Caco-2 (cell line): ENCODE results near the gene FASLG. TPM values are rescaled to one million over a fixed set of nuclear protein-coding genes. Genes with fewer than 3 reads are reported as not detected.

ENCODE experiments used
- BruUV-seq: library from RNA; stranded (reverse); fragments of 400-500 nt; replicated peaks from 2 replicates; lab custom pipeline; 2021; lab: Mats Ljungman, UMichigan
- CTCF ChIA-PET: fragments of 300-600 bp; sonication (Branson Sonifier 250); formaldehyde crosslinking; loops from one replicate; lab custom pipeline; 2022; ENCODE audit warnings: antibody characterized with exemption; lab: Charles Lee
- POLR2A ChIA-PET: fragments of 300-600 bp; sonication (Branson Sonifier 250); formaldehyde crosslinking; loops from one replicate; lab custom pipeline; 2022; ENCODE audit warnings: antibody characterized with exemption; lab: Charles Lee
- DNase-seq, 2 experiments: peaks; one replicate each; pipeline versions ENCODE4 v3.0.0 to v3.0.0-alpha.2; 2020 to 2022
- H3K27me3 ChIP-seq: replicated peaks from 2 replicates; pipeline ENCODE4 v1.6.0; 2011; ENCODE audit warnings: low read length; ENCODE audit not compliant: control insufficient read depth, insufficient read depth
- H3K36me3 ChIP-seq: 2 replicates; pipeline ENCODE4 v1.5.1; 2011; ENCODE audit warnings: low read length; ENCODE audit not compliant: control insufficient read depth, insufficient read depth
- H3K4me1 ChIP-seq: fragments of 250-450 bp; sonication (Bioruptor Pico); 2 replicates; pipeline ENCODE4 v1.5.1; 2020; ENCODE audit warnings: mild to moderate bottlenecking
- H3K4me3 ChIP-seq: 2 replicates; pipeline ENCODE4 v1.5.1; 2011; ENCODE audit warnings: low read depth, mild to moderate bottlenecking, control low read depth, low read length
- H3K9me3 ChIP-seq: fragments of 250-450 bp; sonication (Bioruptor Pico); 2 replicates; pipeline ENCODE4 v1.5.1; 2020; ENCODE audit warnings: mild to moderate bottlenecking, moderate library complexity
- H3K27ac Mint-ChIP-seq: one replicate; pipeline ENCODE4 v1.8.0; 2022; ENCODE audit warnings: mixed read lengths; ENCODE audit not compliant: unreplicated experiment
- H3K27me3 Mint-ChIP-seq: one replicate; pipeline ENCODE4 v1.8.0; 2022; ENCODE audit warnings: mixed read lengths; ENCODE audit not compliant: insufficient read depth, unreplicated experiment
- H3K36me3 Mint-ChIP-seq: one replicate; pipeline ENCODE4 v1.8.0; 2022; ENCODE audit warnings: mild to moderate bottlenecking, mixed read lengths; ENCODE audit not compliant: insufficient read depth, unreplicated experiment
- H3K4me1 Mint-ChIP-seq: one replicate; pipeline ENCODE4 v1.8.0; 2022; ENCODE audit warnings: low read depth, mixed read lengths; ENCODE audit not compliant: unreplicated experiment
- H3K4me3 Mint-ChIP-seq: one replicate; pipeline ENCODE4 v1.8.0; 2022; ENCODE audit warnings: mild to moderate bottlenecking, moderate library complexity, mixed read lengths; ENCODE audit not compliant: unreplicated experiment
- H3K9me3 Mint-ChIP-seq: one replicate; pipeline ENCODE4 v1.8.0; 2022; ENCODE audit warnings: mixed read lengths; ENCODE audit not compliant: unreplicated experiment
- CTCF ChIP-seq, 2 experiments: fragments of 200-600 bp in 1 of 2; IDR thresholded peaks; 1 replicate in 1 of 2; 2 replicates in 1 of 2; pipeline versions ENCODE4 v1.5.1 to v1.8.0; 2011 to 2022; ENCODE audit warnings: antibody characterized with exemption in 1 of 2, control low read depth in 1 of 2, inconsistent platforms in 1 of 2, low read depth in 1 of 2, low read length in 1 of 2, mild to moderate bottlenecking in 1 of 2, moderate library complexity in 1 of 2; ENCODE audit not compliant: insufficient read depth in 1 of 2, severe bottlenecking in 1 of 2, unreplicated experiment in 1 of 2
- intact Hi-C: fragments of 100-400 bp; cut with micrococcal nuclease; formaldehyde crosslinking; loops from one replicate; pipeline ENCODE4 v1.10.0; 2022; ENCODE audit not compliant: unreplicated experiment
- total RNA-seq: library from RNA; stranded (reverse); gene quantifications from 2 replicates; pipeline ENCODE4 v1.2.3, GENCODE V29; 2022

FASLG gene
- total RNA-seq, 1 experiment from 2014 or later = not detected

GRCh38 chr1:172640111-172640510 is 18.8 kb upstream of the FASLG start:
- TF ChIP-seq CTCF (IDR thresholded peaks at IDR 0.05; ENCODE audit: insufficient read depth in 1 of 2, low read depth in 1 of 2, low read length in 1 of 2, severe bottlenecking in 1 of 2, unreplicated experiment in 1 of 2) = no peak
- Histone ChIP-seq H3K4me1 (0 out of 2 replicates have a peak, but pooled peaks cover 3% of the 10 kb centered on the region), H3K27me3 (no peaks in the 10 kb centered on the region), H3K4me3 (no peak overlapping the region), H3K36me3 (no peaks in the 10 kb centered on the region), H3K9me3 (no peaks in the 10 kb centered on the region; the same call in 1 of the 2 replicates)
- no TSS peak for BruUV-seq
- Mint-ChIP-seq H3K27me3 (no peaks in the 10 kb centered on the region), H3K9me3 (peaks cover 12% of the 10 kb centered on the region), H3K27ac (no peak overlapping the region), H3K36me3 (no peaks in the 10 kb centered on the region), H3K4me1 (peaks cover 29% of the 10 kb centered on the region), H3K4me3 (no peak overlapping the region)
- CTCF ChIA-PET = no interaction called here
- POLR2A ChIA-PET = no interaction called here
- intact Hi-C loops = no loop called here
- DNase-seq = no peak

- H3K27me3 Mint-ChIP-seq = no peaks in the 10 kb centered on the region
- ChIA-PET CTCF (no interaction called here), POLR2A (interaction anchor here (0.6 kb wide), 1 partner anchor 47 kb away, joined by 3 read pairs; no protein-coding TSS in a partner anchor)
- Histone ChIP-seq H3K36me3 (no peaks in the 10 kb centered on the region), H3K4me3 (no peak overlapping the region), H3K27me3 (no peaks in the 10 kb centered on the region), H3K9me3 (no peaks in the 10 kb centered on the region; the same call in 1 of the 2 replicates), H3K4me1 (0 out of 2 replicates have a peak, but pooled peaks cover 3% of the 10 kb centered on the region)
- BruUV-seq = no TSS peak
- peaks cover 8% of the 10 kb centered on the region for H3K9me3 Mint-ChIP-seq
- no peak for TF ChIP-seq CTCF (IDR thresholded peaks at IDR 0.05; ENCODE audit: insufficient read depth in 1 of 2, low read depth in 1 of 2, low read length in 1 of 2, severe bottlenecking in 1 of 2, unreplicated experiment in 1 of 2)
- H3K36me3 Mint-ChIP-seq = no peaks in the 10 kb centered on the region
- H3K27ac Mint-ChIP-seq = no peak overlapping the region
- intact Hi-C loops = no loop called here
- H3K4me3 Mint-ChIP-seq = no peak overlapping the region
- peaks cover 29% of the 10 kb centered on the region for H3K4me1 Mint-ChIP-seq
- no peak for DNase-seq
Measured at GRCh38 chr1:172641492-172641891, 17.4 kb upstream of the FASLG start.

- H3K36me3 Mint-ChIP-seq = no peaks in the 10 kb centered on the region
- H3K4me1 ChIP-seq = 0 out of 2 replicates have a peak, but pooled peaks cover 3% of the 10 kb centered on the region
- no peaks in the 10 kb centered on the region for H3K9me3 Mint-ChIP-seq
- H3K27ac Mint-ChIP-seq = no peak overlapping the region
- H3K4me3 ChIP-seq = no peak overlapping the region
- peaks cover 19% of the 10 kb centered on the region for H3K4me1 Mint-ChIP-seq
- H3K4me3 Mint-ChIP-seq = no peak overlapping the region
- BruUV-seq = no TSS peak
- H3K27me3 ChIP-seq = no peaks in the 10 kb centered on the region
- no peaks in the 10 kb centered on the region for H3K9me3 ChIP-seq
- ChIA-PET POLR2A (no interaction called here), CTCF (no interaction called here)
- no peaks in the 10 kb centered on the region for H3K27me3 Mint-ChIP-seq
- no peak for DNase-seq
- no peaks in the 10 kb centered on the region for H3K36me3 ChIP-seq
- no peak for TF ChIP-seq CTCF (IDR thresholded peaks at IDR 0.05; ENCODE audit: insufficient read depth in 1 of 2, low read depth in 1 of 2, low read length in 1 of 2, severe bottlenecking in 1 of 2, unreplicated experiment in 1 of 2)
- intact Hi-C loops = no loop called here
Measured at GRCh38 chr1:172642970-172643369, 15.9 kb upstream of the FASLG start.
